Limb (tissue), 2 donors: ENCODE measurements around the gene ZNG1A.
"Not testable (repeated sequence)": the region's sequence is repeated elsewhere in the genome, so short reads cannot be mapped to it uniquely, and the experiment has no call there.

Source experiments
- DNase-seq, 2 donors: peaks; one replicate each; pipeline ENCODE4 v3.0.0-alpha.2; 2016; ENCODE audit errors: extremely low spot score in 2 of 2

The ZNG1A gene

DNA sequence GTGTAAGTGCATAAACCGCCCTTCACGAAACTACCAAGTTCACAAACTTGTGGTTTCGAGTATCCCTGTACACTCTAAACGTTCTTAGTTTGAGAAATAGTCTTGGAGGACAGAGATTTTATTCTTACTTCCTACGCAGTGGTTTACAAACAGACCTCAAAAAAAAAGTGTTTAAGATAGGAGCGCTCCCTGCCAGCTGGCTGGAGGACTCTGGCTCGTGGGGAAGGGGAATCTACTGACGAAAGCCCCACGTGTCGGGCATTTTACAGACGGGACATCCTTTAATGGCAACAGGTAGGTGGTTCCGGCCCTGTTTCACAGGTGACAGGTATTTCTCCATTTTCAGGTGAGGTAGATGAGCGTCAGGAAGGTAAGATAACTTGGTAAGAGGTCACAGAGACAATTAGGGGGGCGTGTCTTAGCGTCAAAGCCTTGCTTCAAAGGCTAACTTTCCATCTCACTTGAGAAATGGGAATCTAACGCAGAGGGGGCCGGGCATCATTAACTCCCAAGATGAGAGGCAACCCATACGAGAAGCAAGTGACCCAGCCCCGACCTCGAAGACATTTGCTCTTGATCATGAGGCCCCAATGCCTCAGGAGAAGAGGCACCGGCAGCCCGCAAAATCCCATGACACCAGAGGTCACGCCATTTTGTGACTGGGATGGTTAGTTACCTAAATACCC, 573 bp downstream of the ZNG1A start:
- peak in 1 of 2 donors; percentile 29 for DNase-seq

DNA sequence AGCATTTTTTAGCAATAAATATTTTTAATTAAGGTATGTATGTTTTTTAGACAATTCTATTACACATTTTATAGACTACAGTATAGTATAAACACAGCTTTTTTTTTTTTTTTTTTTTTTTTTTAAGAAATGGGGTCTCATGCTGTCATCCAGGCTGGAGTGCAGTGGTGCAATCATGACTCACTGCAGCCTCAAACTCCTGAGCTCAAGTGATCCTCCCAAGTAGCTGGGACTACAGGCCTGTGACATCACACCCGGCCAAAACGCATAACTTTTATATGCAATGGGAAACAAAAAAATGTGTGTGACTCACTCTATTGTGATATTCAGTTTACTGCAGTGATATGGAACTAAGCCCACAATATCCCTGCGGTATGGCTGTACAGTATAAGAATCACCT, 9.1 kb downstream of the ZNG1A start:
- DNase-seq, result not testable (repeated sequence)

DNA sequence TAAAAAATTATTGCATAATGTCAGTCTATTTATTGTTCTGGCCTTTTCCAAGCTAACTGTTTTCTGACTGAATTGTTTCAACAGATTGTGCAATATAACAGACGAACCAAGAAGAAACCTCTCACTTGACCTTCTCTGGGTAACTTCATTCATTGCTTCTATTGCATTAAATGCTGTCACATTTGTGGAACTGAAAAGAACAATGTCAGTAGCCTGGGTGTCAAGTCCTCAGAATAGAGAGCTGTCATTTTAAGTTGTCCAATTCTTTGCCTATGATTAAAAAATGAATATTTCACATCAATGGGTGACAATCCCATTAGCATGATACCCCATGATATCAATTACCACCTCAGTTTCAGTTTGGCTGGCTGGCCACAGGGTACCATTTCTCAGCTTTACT, 19.0 kb downstream of the ZNG1A start:
- DNase-seq, result not testable (repeated sequence)

DNA sequence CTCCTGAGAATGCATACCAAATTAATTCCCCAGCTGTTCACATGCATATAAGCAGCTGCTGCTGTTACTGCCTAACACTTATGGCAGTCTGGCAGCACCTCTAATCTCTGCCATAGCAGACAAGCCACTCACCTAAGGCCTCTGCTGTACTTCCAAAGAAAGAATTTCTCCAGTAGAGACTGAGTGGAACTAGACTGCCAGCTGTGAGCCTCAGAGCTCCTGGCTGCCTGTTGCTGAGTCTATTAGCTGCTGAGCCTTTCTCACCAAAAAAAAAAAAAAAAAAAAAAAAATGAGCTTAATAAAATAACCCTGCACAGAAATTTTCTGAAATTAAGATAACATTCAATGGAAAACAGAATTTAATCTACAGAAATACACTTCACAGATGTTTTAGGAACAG, 27.7 kb downstream of the ZNG1A start:
- DNase-seq, result not testable (repeated sequence)

DNA sequence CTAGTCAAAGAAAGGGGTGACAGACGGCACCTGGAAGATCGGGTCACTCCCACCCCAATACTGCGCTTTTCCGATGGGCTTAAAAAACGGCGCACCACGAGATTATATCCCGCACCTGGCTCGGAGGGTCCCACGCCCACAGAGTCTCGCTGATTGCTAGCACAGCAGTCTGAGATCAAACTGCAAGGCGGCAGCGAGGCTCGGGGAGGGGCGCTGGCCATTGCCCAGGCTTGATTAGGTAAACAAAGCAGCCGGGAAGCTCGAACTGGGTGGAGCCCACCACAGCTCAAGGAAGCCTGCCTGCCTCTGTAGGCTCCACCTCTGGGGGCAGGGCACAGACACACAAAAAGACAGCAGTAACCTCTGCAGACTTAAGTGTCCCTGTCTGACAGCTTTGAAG, 39.0 kb downstream of the ZNG1A start:
- not testable (repeated sequence) for DNase-seq

DNA sequence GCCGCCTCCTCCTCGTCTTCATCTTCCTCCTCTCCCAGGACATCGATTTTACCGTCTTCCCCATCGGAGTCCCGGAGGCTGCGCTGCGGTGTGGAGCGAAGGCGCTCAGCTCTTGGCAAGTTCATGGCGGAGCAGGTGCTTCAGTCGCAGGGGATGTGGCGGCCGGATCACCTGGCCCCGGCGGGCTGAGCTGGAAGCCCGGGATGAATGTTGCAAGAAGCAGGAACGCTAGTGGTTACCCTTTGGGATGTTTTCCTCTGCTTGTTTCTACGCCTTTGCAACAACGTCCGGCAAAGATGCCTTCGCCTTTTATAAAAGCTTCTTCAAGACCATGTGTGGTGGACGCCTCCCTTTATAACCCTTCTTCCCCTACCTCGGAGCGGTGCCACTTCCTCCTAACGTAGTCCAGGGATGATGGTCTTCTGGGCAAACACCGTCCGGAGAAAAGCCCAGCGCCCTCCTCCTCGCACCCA, 60.8 kb downstream of the ZNG1A start, which contains the start of gene FOXD4:
Gene FOXD4 (minus strand): TSS at position 423 of the 473 bp plus-strand sequence. CDS start 298 bp downstream, at position 125.
- DNase-seq, result not testable (repeated sequence)

DNA sequence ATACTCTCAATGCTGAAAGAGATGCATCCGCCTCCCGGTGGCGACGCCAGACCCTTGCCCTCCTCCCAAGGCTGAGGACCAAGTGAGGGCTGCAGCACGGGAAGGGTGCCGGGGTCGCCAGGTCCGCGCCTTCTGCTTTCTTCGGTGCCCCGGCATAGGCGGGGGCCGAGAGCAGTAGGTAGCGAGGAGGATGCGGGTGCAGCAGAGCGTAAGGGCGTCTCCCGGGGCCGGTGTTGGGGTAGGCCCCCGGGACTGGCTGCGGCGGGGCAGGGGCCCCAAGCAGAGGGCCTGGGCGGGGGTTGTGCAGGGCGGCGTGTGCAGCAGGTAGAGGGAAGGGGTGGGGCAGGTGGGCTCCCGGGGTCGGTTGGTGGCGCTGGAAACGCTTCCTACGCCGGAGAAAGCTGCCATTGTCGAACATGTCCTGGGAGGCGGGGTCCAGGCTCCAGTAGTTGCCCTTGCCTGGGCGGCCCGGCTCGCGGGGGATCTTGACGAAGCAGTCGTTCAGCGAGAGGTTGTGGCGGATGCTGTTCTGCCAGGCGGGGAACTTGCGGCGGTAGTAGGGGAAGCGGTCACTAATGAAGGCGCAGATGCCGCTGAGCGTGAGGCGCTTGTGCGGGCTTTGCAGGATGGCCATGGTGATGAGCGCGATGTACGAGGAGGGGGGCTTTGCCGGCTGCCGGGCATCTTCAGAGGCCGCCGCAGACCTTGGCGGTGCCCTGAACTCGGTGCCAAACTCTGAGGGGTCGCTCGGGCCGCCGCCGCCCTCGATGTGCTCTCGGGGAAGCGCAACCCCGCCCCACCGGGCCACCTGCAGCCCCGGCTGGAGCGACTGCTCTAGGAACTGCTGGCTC, 61.5 kb downstream of the ZNG1A start:
- DNase-seq, result not testable (repeated sequence)

DNA sequence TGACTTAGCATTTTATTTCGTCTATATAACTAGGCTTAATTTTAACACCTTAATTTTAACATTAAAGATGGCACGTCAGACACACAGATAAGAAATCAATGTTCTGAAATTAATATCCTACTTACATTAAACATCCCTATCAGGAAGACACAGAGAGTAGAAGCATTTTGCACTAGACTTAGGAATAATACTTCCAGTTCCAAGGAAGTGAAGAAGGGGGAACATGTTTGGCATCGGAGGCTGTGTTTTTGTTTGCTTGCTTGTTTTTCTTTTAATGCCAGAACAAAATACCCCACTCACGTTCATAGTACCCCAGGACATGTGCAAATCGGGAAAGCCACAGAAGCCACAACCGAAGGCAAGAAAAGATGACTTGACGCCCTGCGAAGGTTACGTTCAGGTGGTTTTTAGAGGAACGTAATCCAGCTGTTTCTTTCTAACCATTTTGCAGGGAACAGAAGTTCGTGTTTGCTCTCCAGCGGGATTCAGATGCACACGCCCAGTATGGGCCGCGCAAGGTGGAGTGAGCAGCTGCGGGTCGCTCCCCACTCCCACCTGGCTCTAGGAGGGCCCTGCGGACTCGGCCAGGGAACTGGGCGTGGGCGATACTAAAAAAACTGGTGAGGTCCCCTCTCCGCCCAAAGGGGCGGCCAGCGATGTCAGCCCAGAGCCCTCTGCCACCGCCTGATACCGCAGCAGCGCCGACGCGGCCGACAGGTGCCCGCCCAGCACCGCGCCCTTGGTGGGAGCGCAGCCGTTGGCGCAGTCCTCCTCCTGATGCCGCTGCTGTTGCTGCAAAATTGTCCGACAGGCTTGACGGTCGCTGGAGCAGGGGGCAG, 62.4 kb downstream of the ZNG1A start:
- DNase-seq, result not testable (repeated sequence)

DNA sequence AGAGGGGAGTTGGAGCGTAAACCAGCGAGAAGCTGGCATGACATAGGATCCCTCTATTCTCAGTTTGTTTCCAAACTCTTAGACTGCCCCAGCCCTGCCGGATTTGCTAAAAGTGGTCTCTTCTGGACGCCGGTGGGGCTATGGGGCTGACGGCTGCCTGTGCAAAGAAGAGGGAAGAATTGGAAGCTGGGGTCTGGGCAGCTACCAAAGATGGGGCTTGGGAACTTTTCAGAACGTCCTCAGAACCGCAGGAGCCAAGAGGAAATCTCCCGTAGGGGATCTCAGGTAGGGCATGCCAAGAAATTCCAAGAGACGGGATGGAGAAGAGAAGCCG, 63.8 kb downstream of the ZNG1A start:
- peak in 1 of 2 donors; percentile 41 for DNase-seq

DNA sequence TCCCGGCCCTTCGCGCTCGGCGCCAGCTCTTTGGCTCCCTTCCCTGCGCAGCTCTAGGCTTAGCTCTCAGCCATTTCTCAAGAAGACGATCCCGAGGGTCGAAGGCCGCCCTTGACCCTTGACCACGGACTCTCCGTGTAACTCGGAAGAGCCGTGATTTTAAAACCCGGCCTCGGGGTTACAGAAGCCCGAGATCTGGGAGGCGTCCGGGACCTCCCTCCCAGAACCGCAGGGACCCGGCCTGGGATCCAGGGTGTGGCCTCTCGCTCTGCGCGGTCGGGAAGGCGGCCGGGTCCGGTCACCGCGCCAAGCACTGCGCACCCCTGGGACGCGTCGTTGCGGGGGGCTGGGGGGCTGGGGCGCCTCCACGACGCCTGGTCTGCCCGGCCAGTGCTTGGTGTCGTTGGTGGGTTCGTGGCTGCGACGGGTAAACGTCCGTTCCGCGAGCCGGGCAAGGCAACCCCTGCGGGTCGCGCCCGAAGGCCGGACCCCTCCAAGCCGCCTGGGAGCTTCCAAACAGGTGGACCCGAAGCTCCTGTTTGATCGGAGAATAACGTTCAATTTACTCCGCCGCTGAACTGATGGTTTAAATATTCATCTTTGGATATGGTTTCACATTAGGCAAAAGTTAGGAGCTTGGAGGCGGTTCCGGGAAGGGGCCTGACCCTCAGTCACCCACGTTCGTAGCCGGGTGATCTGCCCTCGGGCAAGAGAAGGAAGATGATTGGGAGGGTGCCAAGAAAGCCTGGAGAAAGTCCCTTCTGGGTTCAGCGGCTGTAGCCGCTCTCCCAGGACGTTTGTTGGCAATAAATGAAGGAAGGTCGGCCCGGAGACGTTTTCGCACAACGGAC, 64.4 kb downstream of the ZNG1A start:
- DNase-seq, result peak in 1 of 2 donors; percentile 45

DNA sequence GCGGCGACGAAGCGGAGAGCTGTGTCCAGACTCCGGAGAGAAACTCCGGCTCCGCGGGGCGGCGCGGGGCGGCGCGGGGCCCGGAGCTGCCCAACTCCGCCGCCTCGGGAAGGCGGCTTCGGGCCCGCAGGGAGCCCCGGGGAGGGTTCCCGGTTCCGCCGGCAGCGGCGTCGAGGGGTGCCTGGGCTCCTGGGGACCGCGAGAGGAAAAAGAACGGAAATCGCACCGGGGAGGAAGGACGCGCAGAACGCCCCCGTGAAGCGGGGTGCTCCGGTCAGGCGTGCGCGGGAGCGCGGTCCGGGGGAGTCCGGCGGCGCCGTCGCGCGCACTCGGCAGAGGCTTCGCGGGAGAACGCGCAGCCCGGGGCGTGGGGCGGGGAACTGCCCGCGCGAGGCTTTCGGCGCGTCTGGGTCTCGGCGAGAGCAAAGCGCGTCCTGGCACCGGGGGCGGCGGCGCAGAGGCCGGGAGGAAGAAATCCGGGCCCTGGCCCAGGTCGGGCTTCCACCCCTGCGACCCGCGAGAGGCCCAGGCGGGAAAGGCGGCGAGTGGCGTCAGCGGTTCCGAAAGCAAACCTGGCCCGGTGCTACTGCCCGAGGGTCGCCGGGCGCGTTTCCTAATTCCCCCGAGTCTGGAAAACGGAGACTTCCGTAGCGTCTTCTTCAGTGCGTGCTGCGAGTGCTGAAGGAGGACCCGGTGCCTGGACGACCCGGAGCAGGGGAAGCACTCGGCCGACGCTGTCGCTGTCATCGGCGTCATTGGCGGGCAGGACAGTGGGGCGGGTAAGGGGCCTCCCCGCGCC, 65.2 kb downstream of the ZNG1A start:
- peak in 1 of 2 donors; percentile 59 for DNase-seq

DNA sequence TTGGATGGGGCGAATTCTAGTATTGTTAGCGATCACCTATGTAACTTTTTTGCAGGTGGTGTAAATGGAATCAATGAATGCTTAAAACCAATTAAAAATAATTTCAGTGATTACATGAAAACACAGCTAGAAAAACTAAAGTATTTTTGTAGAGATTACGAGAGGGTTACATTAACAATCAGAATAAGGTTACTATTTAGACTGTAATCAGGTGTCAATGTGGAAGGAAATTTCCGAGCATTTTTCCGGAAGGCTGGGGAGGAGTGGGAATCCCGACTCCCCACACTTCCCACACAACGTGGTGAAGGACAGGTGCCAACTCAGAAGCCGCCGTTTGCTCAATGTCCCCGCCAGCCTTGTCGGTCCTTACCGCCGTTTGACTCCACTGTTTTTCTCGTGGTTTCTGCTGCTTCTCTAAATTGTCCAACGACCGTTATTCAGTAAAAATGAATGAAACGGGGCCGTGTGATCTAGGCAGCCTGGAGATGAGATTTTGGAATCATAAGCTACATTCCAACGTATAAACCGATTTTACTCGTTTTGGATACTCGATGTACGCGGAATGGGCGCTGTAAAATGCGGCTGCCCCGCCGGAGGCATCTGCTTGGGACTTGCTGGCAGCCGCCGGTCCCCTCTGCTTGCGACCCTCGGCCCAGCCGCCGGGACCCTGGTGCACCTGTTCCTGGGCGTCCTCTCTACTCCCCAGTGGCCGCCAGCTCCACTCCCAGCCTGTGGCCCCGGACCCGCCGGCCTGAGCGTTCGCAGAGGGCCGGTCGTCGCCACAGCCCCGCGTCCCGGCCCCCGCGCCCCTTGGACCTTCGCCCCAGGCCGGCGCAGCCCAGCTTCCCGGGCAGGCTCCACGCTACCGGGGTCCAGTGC, 66.0 kb downstream of the ZNG1A start:
- peak in 1 of 2 donors; percentile 54 for DNase-seq

DNA sequence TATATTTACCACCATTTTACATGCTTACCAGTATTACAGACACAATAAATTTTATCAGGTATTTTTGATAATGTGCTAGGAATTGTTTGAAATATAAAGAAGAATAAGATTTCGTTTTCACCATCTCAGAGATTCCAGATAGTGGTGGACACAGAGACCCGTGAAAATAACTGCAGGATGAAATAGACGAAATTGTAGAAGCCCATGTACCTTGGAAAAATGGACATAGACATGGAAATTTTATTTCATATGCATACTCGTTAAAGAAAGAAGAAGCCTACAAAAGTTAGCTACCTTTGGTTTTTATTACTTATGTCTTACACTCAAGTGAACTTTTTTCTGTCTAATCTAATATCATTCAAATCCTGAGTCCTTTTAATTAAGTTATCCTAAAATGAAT, 68.2 kb downstream of the ZNG1A start:
- DNase-seq, result not testable (repeated sequence)

DNA sequence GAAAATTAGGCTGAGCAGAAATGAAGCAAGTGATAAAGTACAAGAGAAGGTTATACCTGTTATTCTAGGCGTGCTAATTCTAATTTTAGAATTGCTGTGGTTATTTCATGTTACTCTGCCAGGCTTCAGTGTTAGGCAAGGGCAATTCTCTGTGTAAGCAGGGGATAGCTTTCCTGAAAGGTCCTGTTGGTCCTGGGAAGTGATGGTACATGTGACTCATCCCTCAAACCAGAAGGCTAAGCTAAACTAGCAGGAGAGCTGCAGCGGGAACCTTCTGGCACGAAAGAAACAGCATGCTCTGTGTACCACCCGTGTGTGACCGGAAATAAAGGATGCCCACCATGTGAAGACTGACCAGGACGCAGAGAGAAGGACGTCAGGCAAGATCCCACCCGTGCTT, 69.3 kb downstream of the ZNG1A start:
- not testable (repeated sequence) for DNase-seq

DNA sequence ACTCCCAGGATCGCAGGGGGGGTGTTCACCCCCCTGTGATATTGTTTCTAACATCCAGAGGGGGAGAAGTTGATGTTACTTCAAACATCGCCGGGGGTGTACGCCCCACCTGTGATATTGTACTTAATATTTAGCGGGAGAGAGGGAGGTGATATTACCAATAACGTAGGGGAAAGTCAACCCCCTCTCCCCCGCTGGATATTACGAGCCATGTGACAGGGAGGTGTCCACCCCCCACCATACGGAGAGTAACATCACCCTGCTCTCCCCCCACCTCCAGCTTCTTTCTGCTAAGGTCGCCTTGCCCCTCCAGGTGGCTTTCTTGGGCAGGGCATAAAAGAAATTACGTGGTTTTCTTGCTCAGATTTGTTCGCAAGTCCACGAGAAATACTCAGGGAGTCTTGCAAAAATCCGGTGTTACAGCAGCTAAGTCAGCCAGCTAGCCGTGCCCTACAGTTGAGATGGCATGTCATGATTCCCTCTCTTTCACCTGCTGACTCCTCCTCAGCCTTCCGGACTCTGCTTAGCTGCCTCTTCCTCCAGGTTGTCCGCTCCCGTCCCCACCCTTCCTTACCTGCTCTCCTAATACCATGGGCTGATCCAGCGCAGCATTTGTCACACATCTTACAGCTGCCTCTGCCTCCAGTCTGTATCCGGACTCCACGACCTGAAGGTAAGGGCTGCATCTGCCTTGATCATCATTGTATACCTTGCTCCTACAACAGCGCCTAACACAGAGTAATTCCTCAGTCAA, 69.9 kb downstream of the ZNG1A start:
- not testable (repeated sequence) for DNase-seq

DNA sequence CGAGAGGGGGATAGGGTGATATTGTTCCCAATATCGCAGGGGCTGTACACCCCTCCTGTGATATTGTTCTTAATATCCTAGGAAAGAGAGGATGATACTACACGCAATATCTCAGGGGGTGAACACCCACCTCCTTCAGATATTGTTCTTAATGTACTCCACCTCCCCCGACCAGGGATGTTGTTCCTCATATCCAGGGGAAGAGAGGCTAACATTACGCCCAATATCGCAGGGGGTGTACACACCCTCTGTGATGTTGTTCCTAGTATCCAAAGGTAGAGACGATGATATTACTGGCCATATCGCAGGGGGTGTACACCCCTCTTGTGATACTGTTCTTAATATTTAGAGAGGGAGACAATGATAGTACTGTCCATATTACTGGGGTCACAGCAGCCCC, 72.9 kb downstream of the ZNG1A start:
- not testable (repeated sequence) for DNase-seq

DNA sequence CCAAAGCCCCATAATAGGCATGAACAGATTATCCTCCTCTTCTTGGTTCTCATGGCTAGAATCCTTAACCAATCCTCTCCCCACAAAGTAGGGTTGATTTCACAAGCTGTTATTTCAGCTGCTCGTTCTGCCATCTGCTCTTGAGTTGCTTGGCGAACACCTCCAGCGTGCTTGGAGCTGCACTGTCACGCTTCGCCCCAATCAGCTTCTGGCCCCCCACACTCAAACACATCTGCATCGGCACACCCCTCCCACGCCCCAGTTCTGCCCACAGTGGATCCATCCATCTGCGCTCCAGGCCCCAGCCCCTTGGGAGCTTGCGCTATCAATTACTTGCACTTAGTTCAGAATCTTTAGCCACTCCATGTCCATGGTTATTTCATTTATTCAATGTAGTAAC, 78.4 kb downstream of the ZNG1A start:
- not testable (repeated sequence) for DNase-seq

DNA sequence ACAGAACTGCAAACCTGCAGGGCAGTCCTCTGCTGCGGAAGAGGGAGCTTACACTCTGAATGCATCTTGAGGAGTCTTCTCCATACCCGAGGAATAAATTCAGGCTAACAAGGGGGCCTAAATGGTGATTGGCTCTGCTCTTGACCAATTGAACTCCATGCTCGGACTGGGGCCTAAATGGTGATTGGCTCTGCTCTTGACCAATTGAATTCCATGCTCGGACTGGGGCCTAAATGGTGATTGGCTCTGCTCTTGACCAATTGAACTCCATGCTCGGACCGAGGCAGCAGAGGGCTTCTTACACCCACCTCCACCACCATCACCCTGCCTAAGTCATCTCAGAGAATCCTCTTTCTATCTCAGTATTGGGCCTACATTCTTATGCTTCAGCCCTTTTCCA, 79.0 kb downstream of the ZNG1A start:
- not testable (repeated sequence) for DNase-seq
